ENCODE data around the gene THTPA. TPM values are rescaled to one million over a fixed set of nuclear protein-coding genes. Genes with fewer than 3 reads are reported as not detected.

THTPA gene
- total and polyA plus RNA-seq, 2 of the 13 experiments (the other 11 are each of a cell fraction or from before 2014, with no cell fraction given), result 7.4 to 8.7 TPM

GRCh38 chr14:23539248-23540140, 16.6 kb upstream of the THTPA start (continued):
- TF ChIP-seq ZNF281 (CRISPR knock-in tag; IDR thresholded peaks at IDR 0.05; ENCODE audit: borderline replicate concordance) (peak; percentile 80), MTERF4 (CRISPR knock-in tag; IDR thresholded peaks at IDR 0.05) (no peak), CREB3 (CRISPR knock-in tag; IDR thresholded peaks at IDR 0.05) (no peak), RNF2 (conservative IDR thresholded peaks at IDR 0.05; ENCODE audit: low read depth) (no peak), FOXO1 (CRISPR knock-in tag; IDR thresholded peaks at IDR 0.05) (no peak), NAIF1 (CRISPR knock-in tag; IDR thresholded peaks at IDR 0.05; ENCODE audit: borderline replicate concordance) (no peak), KAT2B (IDR thresholded peaks at IDR 0.05; ENCODE audit: borderline replicate concordance, low read depth, low read length) (no peak), ERF (CRISPR knock-in tag; IDR thresholded peaks at IDR 0.05) (peak; percentile 63; the same call in 1 of the 2 replicates), HOMEZ (CRISPR knock-in tag; IDR thresholded peaks at IDR 0.05; ENCODE audit: low read depth) (peak; percentile 15; the same call in 1 of the 2 replicates), ZNF788 (CRISPR knock-in tag; IDR thresholded peaks at IDR 0.05; ENCODE audit: borderline replicate concordance) (peak; percentile 41; the same call in 1 of the 2 replicates), HNRNPUL1 (IDR thresholded peaks at IDR 0.05; ENCODE audit: low read depth, low read length) (no peak), SNAPC2 (CRISPR knock-in tag; IDR thresholded peaks at IDR 0.05) (no peak), ZNF280D (CRISPR knock-in tag; IDR thresholded peaks at IDR 0.05) (no peak), AKAP8 (CRISPR knock-in tag; IDR thresholded peaks at IDR 0.05) (no peak; the same call in 1 of the 2 replicates), CHCHD3 (CRISPR knock-in tag; IDR thresholded peaks at IDR 0.05) (peak; percentile 53; the same call in 1 of the 2 replicates), ZNF703 (CRISPR knock-in tag; IDR thresholded peaks at IDR 0.05; ENCODE audit: borderline replicate concordance) (no peak), THAP7 (CRISPR knock-in tag; IDR thresholded peaks at IDR 0.05) (no peak), ZNF891 (CRISPR knock-in tag; IDR thresholded peaks at IDR 0.05) (0 out of 2 replicates have a peak, but pooled peaks have one; percentile 5)

Data from HepG2 (cell line).